Measurements from ENCODE around the gene MMP1.
A peak's percentile ranks its signal among the peaks of the same experiment; 100 is the strongest.

The MMP1 gene

DNA sequence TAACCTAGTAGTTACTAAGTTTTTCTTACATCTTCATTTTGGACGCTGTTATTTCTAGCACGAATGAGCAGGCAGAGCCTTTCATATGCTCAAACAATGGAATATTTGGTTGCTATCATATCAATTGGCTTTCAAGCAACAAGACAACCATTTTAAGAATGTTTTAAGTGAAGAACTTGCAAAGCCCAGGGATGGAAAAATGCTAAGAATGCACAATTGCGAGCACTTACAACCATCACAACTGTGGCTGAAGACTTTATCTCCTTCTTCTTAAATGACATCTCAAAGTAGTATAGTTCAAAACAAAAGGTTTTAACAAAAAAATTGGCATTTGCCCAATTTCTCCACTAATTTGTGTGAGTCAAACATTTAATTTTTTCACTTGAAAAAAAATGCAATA lies 8.3 kb upstream of the MMP1 start:
- DNase-seq (ENCODE audit: low spot score) = no peak

DNA sequence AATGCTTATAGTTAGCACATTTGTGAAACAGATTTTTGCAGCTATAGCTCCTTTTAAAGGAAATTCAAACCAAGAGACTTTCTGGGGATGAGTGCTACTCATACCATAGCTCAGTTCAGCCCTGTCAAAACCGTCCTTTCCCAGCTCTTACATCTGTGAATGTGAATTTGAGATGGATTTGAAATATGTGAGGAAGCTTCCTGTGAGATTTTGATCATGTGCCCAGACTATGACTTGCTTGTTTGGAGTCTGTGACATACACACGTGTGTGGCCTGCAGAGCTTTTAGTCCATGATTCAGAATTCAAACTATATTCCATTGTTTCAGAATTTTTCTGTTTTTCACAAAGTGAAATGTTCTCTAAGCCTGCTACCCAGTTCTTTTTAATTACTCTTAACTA lies 4.4 kb upstream of the MMP1 start:
- peak; percentile 84 for DNase-seq (ENCODE audit: low spot score)

DNA sequence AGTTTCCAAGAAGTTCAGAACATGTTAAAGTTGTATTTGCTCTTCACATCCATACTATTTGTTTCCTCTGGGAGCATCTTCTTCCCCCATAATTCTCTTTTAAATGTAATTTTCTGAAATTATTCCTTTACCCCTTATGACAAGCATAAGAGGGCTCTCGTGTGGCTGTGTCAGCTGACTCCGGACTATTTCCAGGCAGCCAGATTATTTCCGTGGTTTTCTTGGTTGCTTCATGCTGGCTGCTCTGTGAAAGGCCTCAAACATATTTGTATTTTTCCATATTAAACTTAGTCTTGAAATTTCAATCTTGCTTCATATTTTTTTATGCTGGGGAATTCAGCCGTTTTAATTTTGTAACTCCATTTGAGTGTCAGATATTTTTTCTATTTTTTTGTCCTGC lies 2.8 kb upstream of the MMP1 start:
- DNase-seq (ENCODE audit: low spot score) = no peak

DNA sequence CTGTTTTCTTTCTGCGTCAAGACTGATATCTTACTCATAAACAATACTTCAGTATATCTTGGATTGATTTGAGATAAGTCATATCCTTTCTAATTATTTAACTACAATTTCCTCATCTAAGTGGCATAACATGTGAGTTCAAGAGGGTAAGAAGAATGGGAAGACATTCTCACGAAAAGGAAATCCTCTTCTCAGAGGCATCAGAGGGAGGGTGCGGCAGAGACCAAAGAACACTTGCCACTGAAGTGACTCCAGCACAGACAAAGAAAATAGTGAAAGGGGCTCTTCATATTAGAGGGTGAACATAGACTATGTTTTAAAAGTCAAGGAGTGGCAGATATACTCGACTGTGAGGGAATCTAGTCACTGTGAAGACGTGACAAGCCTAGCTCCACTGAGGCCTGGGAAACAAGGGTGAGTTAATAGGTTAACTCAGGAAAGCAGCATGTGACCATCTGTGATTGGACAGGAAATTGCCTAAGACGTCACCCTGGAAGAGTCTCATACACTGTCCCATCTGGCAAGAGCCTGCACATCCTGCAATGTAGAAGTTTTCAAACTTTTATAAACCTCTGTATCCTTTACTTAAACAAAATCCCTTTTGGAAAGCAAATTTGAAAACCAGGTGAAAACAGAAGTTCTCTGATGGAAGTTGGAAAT lies 1.9 kb upstream of the MMP1 start:
- DNase-seq (ENCODE audit: low spot score) = peak; percentile 94

DNA sequence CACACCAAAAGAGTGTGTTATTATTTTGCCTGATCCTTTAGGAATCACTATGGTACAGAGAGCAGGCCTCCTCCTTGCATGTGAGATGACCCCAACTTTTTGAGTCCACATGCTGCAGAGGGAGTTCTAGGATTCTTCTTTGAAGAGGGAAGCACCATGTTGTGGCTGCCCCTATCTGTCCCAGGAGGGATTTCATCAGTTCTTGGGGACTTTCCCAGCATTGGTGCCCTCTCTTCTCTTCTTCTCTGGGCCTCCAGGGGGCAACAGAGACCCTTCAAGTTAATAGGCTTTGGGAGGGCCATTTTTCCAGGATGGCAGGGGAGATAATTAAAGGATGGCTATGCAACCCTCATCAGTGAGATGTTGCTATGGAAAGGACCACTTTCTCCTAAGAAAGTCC lies 3.6 kb downstream of the MMP1 start:
- peak; percentile 57 for DNase-seq (ENCODE audit: low spot score)

DNA sequence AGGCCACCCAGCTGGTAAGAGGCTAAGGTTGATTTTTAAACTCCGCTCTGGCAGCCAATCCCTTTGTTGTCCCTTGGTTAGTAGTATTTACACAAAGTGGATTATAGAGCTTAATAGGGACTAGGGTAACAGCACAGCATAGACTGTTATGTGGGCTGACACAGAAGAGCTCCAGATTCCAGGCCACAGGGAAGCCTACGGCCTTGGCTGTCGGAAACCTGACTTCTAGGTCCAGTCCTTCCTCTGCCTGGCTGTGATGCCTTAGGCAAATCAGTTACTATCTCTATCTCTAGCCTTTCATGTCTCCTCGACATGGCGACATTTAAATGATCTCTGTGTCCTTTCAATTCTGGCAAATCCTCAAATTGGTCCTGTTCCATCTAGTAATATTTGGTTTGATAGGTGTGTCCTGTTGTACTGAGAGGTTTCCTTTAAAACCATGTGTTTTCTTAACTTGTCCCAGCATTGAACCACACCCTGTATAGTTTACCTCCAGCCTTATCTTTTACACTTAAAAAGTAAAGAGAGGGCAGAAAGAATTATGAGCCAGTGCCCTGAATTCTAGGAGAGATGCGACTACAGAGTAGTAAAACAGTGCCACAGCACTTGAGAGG lies 4.2 kb downstream of the MMP1 start:
- no peak for DNase-seq (ENCODE audit: low spot score)

DNA sequence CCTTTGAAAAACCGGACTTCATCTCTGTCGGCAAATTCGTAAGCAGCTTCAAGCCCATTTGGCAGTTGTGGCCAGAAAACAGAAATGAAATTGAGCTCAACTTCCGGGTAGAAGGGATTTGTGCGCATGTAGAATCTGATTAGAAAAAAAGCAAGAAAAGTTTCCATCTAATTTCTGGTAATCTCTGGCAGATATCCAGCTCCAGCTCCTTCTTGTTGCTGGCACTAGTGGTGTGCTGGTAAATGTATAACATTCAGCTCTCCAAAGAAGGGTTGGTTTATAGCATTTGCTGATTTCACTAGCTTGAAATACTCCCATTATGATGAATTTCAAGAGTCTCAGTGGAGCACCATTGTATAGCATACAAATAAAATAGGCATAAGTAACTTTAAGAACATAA lies 5.4 kb downstream of the MMP1 start:
- no peak for DNase-seq (ENCODE audit: low spot score)

DNA sequence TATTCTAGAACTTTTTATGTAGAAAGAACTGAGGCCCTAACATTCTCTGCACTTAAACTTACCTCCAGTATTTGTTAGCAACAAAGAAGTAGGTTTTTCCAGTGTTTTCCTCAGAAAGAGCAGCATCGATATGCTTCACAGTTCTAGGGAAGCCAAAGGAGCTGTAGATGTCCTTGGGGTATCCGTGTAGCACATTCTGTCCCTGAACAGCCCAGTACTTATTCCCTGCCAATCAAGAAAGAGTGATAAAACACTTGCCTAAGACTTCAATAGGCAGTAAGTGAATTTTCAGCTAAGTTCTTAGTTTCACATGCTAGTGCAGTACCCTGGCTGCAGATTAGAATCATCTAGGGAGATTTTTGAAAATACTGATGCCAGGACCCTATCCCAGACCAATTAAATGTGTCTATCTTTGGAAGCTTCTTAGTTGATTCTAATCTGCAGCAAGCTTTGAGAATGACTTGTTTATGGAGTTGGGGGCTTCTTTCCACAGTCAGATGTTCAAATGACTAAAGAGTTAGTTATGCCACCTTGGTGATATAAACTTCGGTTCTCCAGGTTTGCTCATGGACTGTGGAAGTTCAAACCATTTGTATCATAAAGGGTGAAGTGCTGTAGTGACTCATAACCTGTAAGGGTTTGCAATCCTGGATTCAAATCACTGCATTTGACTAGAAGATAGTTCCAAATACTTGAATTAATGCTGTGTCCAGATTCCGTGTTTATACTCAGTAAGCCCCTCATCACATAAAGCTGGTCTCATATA lies 6.5 kb downstream of the MMP1 start:
- DNase-seq (ENCODE audit: low spot score) = no peak

DNA sequence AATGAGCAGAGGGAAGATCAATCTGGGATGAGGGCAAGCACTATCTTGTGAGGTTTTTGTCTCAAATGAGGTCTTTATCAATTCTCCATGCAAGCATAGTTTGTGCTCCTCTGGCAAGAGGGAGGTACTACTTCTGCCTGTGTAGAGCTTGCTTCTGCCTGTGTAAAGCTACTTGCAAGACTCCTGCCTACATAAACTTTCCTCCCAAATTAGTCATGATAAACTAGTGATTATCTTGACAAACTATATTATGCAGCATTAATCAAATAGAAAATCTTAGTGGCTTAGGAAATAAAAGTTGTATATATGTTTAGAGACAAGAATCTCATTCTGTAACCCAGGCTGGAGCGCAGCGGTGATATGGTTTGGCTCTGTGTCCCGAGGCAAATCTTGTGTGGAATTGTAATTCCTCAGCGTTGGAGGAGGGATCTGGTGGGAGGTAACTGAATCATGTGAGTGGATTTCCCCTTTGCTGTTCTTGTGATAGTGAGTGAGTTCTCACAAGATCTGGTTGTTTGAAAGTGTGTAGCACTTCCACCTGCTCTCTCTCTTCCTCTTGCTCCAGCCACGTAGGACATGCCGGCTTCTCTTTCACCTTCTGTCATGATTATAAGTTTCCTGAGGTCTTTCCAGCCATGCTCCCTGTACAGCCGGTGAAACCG lies 9.5 kb downstream of the MMP1 start:
- DNase-seq (ENCODE audit: low spot score) = no peak

DNA sequence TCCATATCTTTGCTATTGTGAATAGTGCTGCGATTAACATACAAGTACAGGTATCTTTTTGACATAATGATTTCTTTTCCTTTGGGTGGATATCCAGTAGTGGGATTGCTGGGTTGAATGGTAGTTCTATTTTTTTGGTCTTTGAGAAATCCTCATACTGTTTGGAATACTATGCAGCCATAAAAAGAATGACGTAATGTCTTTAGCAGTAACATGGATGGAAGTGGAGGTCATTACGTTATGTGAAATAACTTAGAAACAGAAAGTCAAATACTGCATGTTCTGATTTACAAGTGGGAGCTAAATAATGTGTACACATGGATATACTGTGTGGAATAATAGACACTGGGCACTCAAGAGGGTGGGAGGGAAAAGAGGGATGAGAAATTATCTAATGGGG lies 13.6 kb downstream of the MMP1 start:
- no peak for DNase-seq (ENCODE audit: low spot score)

DNA sequence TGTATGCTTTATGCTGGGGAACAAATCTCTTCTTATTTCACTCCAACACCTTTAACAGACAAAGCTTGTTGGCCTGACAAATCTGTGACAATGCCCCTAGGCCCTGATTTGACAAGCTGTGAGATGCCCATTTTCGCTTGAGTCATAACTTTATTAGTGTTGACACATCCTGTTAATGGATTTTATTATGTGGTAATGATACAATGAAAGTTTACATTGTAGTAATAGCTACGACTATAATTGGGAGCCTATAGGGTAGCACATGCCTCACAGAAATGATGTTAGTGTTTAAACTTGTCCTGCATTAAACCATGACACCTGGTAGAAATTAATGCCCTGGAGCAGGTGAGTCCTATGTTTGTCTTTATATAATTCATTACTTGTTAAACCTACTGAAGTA lies 14.2 kb downstream of the MMP1 start:
- no peak for DNase-seq (ENCODE audit: low spot score)

DNA sequence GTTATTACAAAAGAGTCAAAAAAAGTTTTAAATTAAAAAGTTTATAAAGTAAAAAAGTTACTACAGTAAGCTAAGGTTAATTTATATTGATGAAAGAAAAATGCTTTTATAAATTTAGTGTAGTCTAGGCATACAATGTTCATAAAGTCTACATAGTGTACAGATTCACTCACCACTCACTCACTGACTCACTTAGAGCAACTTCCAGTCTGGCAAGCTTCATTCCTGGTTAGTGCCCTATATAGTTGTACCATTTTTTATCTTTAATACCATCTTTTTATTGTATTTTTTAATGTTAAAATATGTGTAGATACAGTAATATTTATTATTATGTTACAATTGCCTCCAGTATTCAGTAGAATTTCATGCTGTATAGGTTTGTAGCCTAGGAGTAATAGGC lies 14.9 kb downstream of the MMP1 start:
- DNase-seq (ENCODE audit: low spot score) = no peak

DNA sequence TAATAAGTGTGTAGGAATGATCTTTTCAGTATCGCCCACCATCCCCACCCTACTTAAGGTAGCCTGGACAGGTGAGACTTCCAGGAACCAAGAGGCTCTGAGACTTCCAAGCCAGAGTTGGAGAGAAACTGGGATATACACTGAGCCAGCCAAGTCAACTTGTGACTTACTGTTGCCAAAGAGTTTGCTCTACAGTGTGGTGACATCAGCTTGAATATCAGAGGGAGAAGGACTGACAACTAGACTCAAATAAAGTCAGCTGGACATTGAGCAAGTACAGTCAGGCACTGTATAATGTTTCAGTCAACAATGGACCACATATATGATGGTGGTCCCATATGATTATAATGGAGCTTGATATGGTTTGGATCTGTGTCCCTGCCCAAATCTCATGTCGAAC lies 16.3 kb downstream of the MMP1 start:
- DNase-seq (ENCODE audit: low spot score) = no peak

DNA sequence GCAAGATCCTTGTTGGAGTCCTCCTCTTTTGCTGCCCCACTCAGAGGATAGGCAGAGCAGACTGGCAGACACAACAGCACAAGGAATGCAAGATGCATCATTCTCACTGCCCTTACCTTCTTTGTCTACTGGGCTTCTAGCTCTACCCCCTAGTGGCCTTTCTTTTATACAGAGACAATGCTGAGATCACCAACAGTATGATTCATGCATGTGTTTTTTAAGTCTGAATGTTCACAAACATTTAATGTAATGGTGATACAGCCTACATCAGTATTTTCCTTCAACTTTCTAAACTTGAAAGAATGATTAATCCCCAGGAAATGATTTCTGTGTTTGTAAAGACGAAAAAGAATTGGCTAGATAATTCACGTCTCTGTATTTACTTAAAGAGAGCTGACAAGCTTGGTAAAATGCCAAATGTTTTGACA lies 17.5 kb downstream of the MMP1 start, which contains the start of gene MMP10:
Gene MMP10 (minus strand): TSS at position 138 of the 428 bp plus-strand sequence. CDS start 37 bp downstream, at position 101.
- DNase-seq (ENCODE audit: low spot score) = peak; percentile 97

DNA sequence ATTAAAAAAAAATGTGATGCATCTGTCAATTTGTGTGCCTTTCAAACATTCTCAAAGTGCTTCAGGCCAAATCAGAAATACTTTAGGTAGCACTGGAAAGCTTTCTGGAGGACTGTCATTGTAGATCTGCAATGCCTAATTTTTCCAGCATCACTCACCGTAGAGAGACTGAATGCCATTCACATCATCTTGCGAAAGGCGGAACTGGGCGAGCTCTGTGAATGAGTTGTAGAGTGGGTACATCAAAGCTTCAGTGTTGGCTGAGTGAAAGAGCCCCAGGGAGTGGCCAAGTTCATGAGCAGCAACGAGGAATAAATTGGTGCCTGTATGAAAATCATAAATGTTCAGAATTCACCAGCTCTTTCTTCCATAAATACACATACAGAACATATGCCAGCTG lies 21.5 kb downstream of the MMP1 start:
- DNase-seq (ENCODE audit: low spot score) = no peak

DNA sequence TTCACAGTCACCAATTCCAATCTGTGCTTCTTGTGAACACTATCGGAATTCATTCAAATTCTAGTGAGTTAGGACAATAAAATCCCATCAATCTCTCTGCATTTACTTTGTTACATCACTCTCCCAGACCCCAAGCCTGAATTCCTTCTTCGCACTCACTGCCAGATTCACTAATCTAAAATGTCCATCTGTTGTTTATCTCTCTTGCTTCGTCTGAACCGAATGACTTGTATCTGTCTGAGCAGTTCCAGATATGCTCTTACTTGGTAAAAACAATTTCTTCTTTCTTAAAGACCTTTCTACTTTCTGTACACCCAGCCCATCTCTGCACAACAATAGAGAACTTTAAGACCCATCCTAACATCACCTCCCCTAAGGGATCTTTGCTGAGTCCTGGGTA lies 24.6 kb downstream of the MMP1 start:
- DNase-seq (ENCODE audit: low spot score) = no peak

DNA sequence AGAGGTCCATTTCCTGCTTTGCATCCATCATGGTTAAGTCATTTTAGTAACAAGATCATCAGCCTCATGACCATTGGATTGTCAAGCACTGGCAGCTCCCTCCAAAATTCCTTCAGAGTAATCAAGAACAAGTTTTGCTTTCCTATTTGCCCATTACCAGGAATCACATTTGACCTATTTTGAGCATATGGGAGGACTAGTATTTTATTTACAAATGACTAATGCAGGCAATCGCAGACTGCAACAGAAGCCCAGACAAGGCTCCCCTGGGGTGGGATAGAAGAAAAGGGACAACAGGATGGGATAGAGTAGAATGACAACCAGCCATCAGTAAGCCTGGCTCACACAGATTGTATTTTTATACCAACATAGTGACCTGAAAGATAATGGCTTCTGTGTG lies 26.6 kb downstream of the MMP1 start:
- no peak for DNase-seq (ENCODE audit: low spot score)

DNA sequence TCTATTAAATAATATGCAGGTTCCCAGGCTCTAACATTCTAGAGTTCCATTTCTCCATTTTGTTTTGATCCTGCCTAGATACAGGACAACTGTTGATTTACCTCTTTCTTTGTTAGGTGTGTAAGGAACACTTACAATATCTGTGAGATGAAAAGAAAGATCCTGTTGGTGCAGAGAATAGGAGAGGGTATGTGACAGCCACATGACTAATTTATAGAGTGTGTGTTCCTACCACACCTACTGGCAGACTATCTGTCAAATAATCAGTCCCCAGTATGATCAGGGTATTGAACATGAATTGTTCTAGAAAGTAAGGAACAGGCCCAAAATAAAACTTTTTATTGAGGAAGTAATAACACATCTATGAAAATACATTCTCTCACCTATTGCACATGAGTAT lies 27.8 kb downstream of the MMP1 start:
- no peak for DNase-seq (ENCODE audit: low spot score)

DNA sequence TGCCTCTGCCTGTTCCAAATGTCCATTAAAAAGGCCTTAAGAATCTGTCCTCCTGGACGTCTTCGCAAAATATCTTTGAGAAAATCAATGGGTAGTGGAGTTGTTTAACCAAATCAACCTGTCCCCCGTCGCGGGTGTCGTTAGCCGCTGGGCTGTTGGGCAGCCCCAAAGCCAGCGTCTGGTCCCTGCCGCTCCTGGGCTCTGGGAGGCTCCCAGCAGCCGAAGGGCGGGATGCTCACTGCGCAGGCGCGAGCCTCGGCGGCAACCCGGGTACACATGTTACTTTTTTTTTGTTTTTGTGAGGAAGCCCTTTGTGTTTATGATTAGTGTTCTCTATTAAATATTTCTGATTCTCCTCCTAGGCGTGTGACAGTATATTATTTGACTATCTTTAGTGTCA lies 30.2 kb downstream of the MMP1 start:
- no peak for DNase-seq (ENCODE audit: low spot score)

DNA sequence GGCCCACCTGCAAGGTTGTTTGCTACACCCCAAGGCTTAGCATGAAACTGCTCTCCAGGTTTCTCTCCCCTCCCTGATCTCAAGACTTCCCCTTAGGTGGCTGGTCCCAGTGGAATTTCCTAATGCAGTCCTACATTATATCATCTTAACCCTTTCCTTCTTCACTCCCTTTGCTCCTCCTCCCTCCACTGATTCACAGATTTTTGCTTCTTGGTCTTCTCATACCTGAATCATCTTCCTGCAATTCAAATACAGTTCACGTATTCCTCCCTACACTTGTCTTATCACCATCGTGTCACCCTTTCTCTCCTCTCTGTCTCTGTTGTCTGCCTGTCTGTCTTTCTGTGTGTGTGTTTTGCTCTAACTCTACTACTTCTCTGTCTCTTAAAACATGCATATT lies 34.5 kb downstream of the MMP1 start:
- DNase-seq (ENCODE audit: low spot score) = peak; percentile 53

DNA sequence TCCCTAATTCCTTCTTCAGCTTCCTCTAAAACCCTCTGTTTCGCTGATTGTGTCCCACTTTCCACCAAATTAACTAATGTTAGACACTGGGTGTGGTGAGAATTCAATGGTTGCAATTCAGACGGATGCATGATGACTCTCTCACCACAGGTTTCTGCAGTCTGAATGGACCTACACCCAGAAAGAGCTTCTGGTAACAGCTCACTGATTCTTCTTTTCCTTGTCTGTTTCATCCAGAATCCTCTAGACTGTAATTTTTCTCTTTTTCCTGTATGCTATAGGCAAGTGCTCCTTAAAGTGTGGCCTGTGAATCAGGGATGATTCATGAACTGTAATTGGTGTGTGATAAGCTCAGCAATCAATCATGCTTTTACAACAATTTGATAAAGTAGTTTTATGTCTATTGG lies 35.6 kb downstream of the MMP1 start:
- peak; percentile 49 for DNase-seq (ENCODE audit: low spot score)

DNA sequence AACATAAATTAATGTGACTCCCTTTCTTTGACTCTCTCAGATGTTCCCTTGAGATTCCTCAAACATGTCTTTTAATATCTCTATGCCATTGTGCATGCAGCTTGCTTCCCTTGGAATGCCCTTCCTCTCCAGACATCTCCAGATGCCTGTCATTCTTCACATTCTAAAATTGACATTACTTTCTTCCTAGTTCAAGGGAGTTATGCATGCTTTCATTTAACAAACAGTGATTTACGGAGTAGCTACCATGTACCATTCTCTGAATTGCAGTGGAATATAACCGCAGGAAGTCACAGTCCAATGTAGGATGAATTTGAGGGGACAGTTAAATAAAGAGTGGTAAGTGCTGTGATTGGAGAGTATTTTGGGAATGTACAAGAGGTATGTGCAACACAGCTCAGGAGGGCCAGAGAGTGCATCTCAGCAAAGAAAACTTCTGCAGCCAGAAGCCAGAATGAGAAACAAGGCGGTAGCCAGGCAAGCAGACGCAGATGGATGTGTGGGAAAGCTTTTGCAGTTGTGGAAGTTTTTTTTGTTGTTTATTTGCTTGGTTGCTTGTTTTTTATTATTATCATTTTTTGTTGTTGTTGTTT lies 36.2 kb downstream of the MMP1 start:
- DNase-seq (ENCODE audit: low spot score) = peak; percentile 53

Measured in kidney capillary endothelial cell (primary cell).